Measurements from ENCODE around the gene LRRC55. TPM values are rescaled to one million over a fixed set of nuclear protein-coding genes. Genes with fewer than 3 reads are reported as not detected.
A peak's percentile ranks its signal among the peaks of the same experiment; 100 is the strongest.

Gene LRRC55
- total and polyA plus RNA-seq, 9 of the 15 experiments (the other 6 are each of a cell fraction or from before 2014, with no cell fraction given) = not detected

GRCh38 chr11:57143459-57143858 lies 38.3 kb upstream of the LRRC55 start (continued):
- TF ChIP-seq E2F6 (IDR thresholded peaks at IDR 0.05; ENCODE audit: borderline replicate concordance in 1 of 2, extremely low read depth in 1 of 2, insufficient read depth in 1 of 2, insufficient read length in 1 of 2, low read depth in 1 of 2, low read length in 1 of 2, poor library complexity in 1 of 2, severe bottlenecking in 1 of 2) (peak in 1 of 2 experiments; percentile 66), GATA2 (CRISPR knock-in tag; IDR thresholded peaks at IDR 0.05) (0 out of 2 replicates have a peak, but pooled peaks have one; percentile 14), CBFA2T2 (conservative IDR thresholded peaks at IDR 0.05) (peak; percentile 60), TAL1 (IDR thresholded peaks at IDR 0.05) (peak; percentile 51; the same call in 1 of the 2 replicates)

GRCh38 chr11:57144075-57144474 lies 37.7 kb upstream of the LRRC55 start:
- H3K9ac ChIP-seq (ENCODE audit: insufficient read depth in 1 of 2, low read depth in 2 of 2, low read length in 2 of 2) = no peak overlapping the region
- H3K4me3 ChIP-seq = no peak overlapping the region
- H4K20me1 ChIP-seq (replicated peaks; ENCODE audit: control insufficient read depth, insufficient read depth, low read length) = no peaks in the 10 kb centered on the region
- H3K79me2 ChIP-seq (ENCODE audit: control insufficient read depth, insufficient read depth, low read length) = no peaks in the 10 kb centered on the region
- H3K4me2 ChIP-seq (ENCODE audit: insufficient read depth, low read length) = no peak overlapping the region
- in situ Hi-C loops (cut with MboI) = no loop called here
- no peaks in the 10 kb centered on the region for H3K27me3 ChIP-seq (ENCODE audit: control insufficient read depth in 2 of 2, insufficient read depth in 2 of 2, low read length in 2 of 2)
- ChIA-PET CTCF (ENCODE audit: low intra/inter-chr PET ratio) (no interaction called here), POLR2A (interaction anchor here (1.1 kb wide), 1 partner anchor 104 kb away, joined by 3 read pairs; no protein-coding TSS in a partner anchor)
- WGBS (ENCODE audit: insufficient coverage, low coverage, missing lambda C conversion rate) = 19% methylated on average over 5 of the region's 5 CpGs
- ATAC-seq = peak; percentile 76
- H3K36me3 ChIP-seq (ENCODE audit: control insufficient read depth, insufficient read depth, low read length) = no peaks in the 10 kb centered on the region
- DNase-seq (ENCODE audit: extremely low read depth in 1 of 4, low spot score in 3 of 4) = peak in 1 of 4 experiments; percentile 37
- TF ChIP-seq, protein P1, sequence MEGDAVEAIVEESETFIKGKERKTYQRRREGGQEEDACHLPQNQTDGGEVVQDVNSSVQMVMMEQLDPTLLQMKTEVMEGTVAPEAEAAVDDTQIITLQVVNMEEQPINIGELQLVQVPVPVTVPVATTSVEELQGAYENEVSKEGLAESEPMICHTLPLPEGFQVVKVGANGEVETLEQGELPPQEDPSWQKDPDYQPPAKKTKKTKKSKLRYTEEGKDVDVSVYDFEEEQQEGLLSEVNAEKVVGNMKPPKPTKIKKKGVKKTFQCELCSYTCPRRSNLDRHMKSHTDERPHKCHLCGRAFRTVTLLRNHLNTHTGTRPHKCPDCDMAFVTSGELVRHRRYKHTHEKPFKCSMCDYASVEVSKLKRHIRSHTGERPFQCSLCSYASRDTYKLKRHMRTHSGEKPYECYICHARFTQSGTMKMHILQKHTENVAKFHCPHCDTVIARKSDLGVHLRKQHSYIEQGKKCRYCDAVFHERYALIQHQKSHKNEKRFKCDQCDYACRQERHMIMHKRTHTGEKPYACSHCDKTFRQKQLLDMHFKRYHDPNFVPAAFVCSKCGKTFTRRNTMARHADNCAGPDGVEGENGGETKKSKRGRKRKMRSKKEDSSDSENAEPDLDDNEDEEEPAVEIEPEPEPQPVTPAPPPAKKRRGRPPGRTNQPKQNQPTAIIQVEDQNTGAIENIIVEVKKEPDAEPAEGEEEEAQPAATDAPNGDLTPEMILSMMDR (IDR thresholded peaks at IDR 0.05 in 2 of 3, conservative IDR thresholded peaks at IDR 0.05 in 1 of 3; ENCODE audit: insufficient read depth in 2 of 3, low read depth in 1 of 3, low read length in 3 of 3) = peak; percentile 8 to 29 (median 26); a peak in 2 of 6 replicates
- no peak for TF ChIP-seq DMBX1 (CRISPR knock-in tag; IDR thresholded peaks at IDR 0.05; ENCODE audit: borderline replicate concordance)
- no TSS peak for BruUV-seq (replicated peaks)
- peak overlapping the region; percentile 19; the same call in 1 of the 2 replicates for H2AFZ ChIP-seq (ENCODE audit: low read depth, low read length)
- H3K4me1 ChIP-seq (replicated peaks in 1 of 2; ENCODE audit: control insufficient read depth in 2 of 2, insufficient read depth in 2 of 2, low read length in 2 of 2) = peaks cover 10 to 23% of the 10 kb centered on the region in 2 experiments; a peak in 4 of 5 replicates
- H3K27ac ChIP-seq (ENCODE audit: extremely low read depth, low read depth, low read length) = no peak overlapping the region
- no peaks in the 10 kb centered on the region for H3K9me3 ChIP-seq (replicated peaks; ENCODE audit: control insufficient read depth, insufficient read depth, low read depth, low read length)
- intact Hi-C loops (cut with micrococcal nuclease) = no loop called here
- H3K9me1 ChIP-seq (ENCODE audit: control insufficient read depth, insufficient read depth, low read length) = no peaks in the 10 kb centered on the region
- FAIRE-seq = no peak
